HG02678 (cell line): Measurements from ENCODE around the gene TRPM8.

Experiments used
- ATAC-seq: cut with Tn5 transposase; IDR thresholded peaks from one replicate; pipeline ENCODE4 v1.9.1; 2021; ENCODE audit warnings: mild to moderate bottlenecking, moderate library complexity; ENCODE audit not compliant: unreplicated experiment

The TRPM8 gene

GRCh38 chr2:233972941-233973575 lies 55.9 kb downstream of the TRPM8 start:
- ATAC-seq = no peak

- ATAC-seq = no peak
Observed at GRCh38 chr2:233973786-233974185, 56.6 kb downstream of the TRPM8 start.

- no peak for ATAC-seq
Observed at GRCh38 chr2:233974530-233975071, 57.4 kb downstream of the TRPM8 start.

- no peak for ATAC-seq
Observed at GRCh38 chr2:233976087-233976486, 58.9 kb downstream of the TRPM8 start.

- no peak for ATAC-seq
Observed at GRCh38 chr2:233976690-233977294, 59.6 kb downstream of the TRPM8 start.

GRCh38 chr2:233977296-233977837 lies 60.2 kb downstream of the TRPM8 start:
- ATAC-seq = no peak

GRCh38 chr2:233979748-233980147 lies 62.6 kb downstream of the TRPM8 start:
- ATAC-seq = no peak

GRCh38 chr2:233980955-233981561 lies 63.9 kb downstream of the TRPM8 start:
- ATAC-seq = no peak

- ATAC-seq = no peak
Observed at GRCh38 chr2:233981574-233982420, 64.6 kb downstream of the TRPM8 start.

- no peak for ATAC-seq
Observed at GRCh38 chr2:233982421-233983121, 65.4 kb downstream of the TRPM8 start.

- ATAC-seq = no peak
Observed at GRCh38 chr2:233983445-233983844, 66.3 kb downstream of the TRPM8 start.

GRCh38 chr2:233988581-233988980 lies 71.4 kb downstream of the TRPM8 start:
- ATAC-seq = no peak

- no peak for ATAC-seq
Observed at GRCh38 chr2:233989221-233989858, 72.2 kb downstream of the TRPM8 start.

GRCh38 chr2:233990261-233990798 lies 73.2 kb downstream of the TRPM8 start:
- peak; percentile 73 for ATAC-seq

GRCh38 chr2:233991196-233991595 lies 74.0 kb downstream of the TRPM8 start:
- no peak for ATAC-seq

- ATAC-seq = no peak
Observed at GRCh38 chr2:233992513-233993217, 75.5 kb downstream of the TRPM8 start.

GRCh38 chr2:233993461-233993860 lies 76.3 kb downstream of the TRPM8 start:
- no peak for ATAC-seq

- ATAC-seq = no peak
Observed at GRCh38 chr2:233994151-233994550, 77.0 kb downstream of the TRPM8 start.

- ATAC-seq = no peak
Observed at GRCh38 chr2:233996000-233996399, 78.8 kb downstream of the TRPM8 start.
